GM18505 (cell line): Measurements from ENCODE around the gene CRADD.

ENCODE experiments used
- ATAC-seq: cut with Tn5 transposase; IDR thresholded peaks from one replicate; pipeline ENCODE4 v1.9.1; 2021; ENCODE audit not compliant: unreplicated experiment
- POLR2A ChIP-seq: IDR thresholded peaks from 4 replicates; pipeline ENCODE4 v1.6.1; 2011; ENCODE audit warnings: borderline replicate concordance; ENCODE audit not compliant: insufficient read depth, insufficient read length; ENCODE audit errors: extremely low read depth

CRADD gene

DNA sequence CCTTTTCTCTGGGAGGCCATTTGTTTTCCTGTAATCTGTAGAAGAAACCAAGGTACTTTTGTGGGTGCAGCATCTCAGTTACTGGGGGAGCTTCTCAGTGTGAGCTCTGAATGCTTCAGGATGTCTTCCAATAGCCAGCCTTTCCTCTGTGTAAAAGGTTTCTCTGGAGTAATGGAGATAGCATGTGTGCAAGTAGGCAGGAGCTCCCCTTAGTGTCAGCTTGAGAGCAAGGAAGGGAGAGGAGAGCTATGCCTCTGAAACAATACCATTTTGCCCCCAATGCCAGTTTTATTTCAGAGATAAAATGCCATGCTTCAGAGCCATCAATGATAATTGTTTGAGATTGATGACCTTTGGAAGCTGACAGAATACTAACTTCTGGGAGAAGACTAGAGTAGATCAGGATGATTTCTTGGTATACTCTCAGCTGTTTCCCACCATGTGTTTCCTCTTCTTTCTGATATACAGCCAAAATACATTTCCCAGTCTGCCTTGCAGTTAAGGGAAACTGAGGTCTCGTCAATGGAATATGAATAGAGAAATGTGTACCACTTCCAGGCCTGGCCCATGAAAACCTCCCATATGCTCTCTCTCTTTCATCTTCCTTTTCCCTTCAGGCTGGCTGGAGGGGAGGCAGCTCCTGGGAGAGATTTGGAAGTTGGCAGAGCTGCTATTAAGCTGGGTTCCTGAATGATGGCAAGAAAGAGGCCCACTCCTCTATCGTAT is 125.7 kb downstream of the CRADD start:
- no peak for TF ChIP-seq POLR2A
- no peak for ATAC-seq

DNA sequence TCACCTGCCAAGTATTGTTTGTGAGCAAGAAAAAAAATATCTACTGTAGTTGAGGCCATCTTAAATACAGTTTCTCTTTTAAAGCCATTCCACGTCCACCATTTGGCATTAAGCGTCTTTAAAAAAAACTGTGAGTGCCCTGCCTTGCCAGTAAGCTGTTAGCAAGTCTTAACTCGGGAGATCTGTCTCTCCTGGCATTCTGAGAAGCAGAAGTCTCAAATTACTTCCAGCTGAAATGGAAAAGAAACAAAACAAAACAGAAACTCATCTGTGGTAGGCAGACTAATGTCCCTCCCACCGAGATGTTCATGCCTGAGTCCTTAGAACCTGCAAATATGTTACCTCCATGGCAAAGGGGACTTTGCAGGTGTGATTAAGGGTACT is 126.2 kb downstream of the CRADD start:
- TF ChIP-seq POLR2A: no peak
- ATAC-seq: no peak

DNA sequence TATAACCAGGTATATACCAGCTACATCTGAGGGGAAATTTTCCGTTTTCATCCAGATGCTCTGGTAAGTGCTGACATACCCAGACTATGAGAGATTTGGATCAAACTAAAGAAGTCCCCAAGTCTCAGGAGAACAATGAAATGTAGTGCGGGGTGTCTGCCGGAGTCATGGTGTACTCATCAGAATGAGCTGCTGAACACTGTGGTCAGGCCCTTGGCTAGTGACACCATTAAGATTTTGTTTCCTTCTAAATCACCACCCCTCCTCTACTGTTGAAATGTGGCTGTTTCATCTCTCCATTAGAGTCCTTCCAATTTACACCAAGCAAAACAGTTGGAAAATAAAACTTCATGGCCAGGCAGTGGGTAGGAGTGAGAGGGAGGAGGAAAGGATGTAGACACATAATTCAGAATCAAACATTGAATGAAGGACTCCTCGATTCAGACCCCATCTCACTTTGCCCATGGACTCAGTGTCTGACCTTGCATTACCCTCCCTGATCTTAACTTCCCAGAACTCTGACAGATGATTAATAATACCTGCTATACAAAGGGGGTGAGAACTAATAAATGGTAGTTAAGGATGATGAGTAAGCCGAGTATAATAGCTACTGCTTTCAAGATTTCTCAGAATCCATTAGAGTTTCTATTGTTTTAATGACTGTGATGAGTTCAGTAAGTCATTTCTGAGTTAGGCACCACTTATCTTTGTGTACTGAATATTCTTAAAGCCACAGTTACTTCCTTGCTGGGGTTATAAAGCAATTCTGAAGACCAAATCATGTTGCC is 127.4 kb downstream of the CRADD start:
- no peak for ATAC-seq
- TF ChIP-seq POLR2A: no peak

DNA sequence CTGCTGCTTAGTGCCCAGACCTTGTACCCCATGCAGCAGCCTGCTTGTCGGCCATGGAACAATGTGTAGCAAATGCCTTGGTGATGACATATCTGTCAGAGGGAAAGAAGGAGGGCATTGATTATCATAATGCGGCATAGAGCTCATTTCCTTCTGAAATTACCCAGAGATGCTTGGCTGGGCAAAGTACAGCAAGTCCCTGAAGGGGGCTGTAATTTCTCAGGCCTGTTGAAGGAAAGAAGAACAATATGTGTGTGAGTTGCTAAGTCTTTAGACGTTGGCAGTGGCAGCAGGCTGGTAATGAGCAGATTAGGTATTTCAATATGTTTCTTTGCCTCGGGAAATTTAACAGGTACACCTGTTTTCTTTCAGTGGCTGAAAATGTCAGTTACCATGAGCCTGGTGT is 128.6 kb downstream of the CRADD start:
- ATAC-seq: no peak
- no peak for TF ChIP-seq POLR2A

DNA sequence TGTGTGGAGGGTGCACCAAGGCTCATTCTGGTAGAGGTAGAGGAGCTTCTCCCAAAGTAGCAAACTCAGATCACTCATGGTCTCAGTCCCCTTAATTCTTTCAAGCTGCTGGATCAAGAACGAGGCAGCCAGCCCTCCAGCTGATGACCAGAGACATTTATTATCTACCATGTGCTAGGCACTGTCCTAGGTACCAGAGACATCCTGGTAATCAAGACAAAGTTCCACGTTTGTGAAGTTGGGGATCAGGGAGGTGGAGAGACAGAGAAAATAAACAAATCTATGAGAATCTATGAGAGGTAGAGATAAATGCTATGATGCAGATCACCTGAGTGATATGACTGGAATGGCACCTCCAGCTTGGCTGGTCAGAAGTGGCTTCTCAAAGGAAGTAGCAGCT is 130.2 kb downstream of the CRADD start:
- no peak for ATAC-seq
- no peak for TF ChIP-seq POLR2A

DNA sequence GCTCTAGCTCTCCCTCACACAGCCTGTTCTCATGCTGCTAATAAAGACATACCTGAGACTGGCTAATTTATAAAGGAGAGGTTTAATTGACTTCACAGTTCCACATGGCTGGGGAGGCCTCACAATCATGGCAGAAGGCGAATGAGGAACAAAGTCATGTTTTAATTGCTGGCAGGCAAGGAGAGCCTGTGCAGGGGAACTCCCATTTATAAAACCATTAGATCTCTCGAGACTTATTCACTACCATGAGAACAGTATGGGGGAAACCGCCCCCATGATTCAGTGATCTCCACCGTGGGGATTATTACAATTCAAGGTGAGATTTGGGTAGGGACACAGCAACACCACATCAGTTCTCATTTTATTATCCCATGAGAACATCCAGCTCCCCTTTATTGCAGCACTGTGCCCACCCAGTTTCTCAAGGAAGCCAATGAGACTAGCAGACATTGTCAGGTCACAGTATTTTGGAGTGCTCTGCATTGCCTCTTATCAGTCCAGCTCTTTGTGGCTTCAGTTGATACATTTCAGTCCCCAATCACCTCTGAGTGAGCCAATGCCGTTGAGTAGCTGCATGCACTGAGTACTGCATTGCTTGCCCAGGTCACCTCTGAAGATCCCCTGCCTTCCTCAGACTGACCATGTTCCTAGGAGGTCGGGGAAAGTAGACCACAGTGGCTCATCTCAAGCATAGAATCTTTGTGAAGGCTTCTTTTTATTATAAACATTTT is 131.2 kb downstream of the CRADD start:
- ATAC-seq: no peak
- no peak for TF ChIP-seq POLR2A

DNA sequence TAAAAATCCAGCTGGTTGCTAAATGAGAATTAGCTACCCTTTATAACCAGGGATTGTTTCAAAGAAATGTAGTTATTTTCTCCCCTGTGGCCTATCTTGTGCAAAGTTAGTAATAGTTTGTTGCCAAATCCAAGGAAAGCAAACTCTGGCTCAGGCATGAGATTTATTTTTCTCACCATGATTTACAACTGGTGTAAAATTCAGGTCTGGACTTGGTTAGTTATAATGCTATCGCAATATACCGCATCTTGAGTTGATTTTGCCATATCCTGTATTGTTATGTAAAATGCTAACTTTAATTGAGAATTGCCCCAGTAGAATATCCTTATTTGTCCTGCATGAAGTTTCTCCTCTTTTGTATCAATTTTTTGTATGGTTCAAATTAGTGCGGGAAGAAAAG is 135.5 kb downstream of the CRADD start:
- ATAC-seq: no peak
- TF ChIP-seq POLR2A: no peak

DNA sequence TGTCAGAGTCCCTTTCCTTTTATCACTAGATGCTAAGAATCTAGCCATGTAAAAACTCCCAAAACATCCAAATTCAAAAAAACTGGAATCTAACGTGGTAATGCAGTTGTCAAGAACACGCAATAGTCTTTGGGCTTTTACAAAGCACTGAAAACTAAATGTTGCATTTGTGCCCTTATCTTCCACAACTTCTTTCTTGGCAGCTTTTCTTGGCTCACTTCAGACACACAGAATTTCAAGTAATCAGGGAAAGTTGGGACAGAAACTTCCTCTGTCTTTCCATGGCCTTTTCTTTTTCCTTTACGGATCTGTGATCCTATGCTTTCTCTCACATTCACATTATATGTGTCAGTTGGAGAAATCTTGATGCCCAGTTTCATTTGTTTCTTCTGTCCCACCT is 136.0 kb downstream of the CRADD start:
- no peak for ATAC-seq
- TF ChIP-seq POLR2A: no peak

DNA sequence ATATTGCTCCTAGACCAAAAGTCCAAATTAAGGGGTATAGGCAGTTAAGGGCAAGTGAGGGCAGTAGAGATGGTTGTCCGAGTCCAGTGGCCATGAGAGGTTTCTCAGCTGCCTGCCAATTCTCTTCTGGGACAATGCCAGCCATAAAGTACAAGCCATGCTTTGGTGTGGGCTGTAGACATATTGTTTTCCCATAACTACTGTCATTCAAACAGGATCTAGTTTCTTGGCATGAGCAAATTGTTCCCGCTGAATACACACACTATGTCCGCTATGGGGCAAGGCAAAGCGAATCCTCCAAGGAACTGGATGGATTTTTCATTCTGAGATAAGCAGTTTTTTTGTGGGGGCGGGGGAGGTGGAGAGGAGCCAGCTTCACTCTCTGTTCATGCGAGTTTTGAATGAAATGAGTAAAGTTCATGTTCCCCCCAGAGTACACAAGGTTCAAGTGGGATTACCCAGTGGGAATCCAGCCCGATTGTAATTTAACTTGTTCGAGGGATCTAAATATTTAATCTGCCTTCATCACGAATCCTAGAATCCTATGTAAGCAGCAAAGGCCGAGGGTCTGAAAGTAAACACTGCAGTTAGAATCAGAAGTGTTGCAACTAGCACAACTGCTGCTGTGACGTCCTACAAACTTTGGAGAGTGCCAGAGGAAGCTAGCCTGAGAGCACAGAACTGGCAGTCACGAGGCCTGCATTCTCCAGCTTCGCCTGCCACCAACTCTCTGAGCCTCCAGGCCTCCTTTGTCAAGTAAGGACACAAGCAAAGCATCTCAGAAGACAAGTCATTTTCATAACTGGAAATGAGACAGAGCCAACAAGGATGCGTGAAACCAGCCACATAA is 137.0 kb downstream of the CRADD start:
- no peak for ATAC-seq
- no peak for TF ChIP-seq POLR2A

DNA sequence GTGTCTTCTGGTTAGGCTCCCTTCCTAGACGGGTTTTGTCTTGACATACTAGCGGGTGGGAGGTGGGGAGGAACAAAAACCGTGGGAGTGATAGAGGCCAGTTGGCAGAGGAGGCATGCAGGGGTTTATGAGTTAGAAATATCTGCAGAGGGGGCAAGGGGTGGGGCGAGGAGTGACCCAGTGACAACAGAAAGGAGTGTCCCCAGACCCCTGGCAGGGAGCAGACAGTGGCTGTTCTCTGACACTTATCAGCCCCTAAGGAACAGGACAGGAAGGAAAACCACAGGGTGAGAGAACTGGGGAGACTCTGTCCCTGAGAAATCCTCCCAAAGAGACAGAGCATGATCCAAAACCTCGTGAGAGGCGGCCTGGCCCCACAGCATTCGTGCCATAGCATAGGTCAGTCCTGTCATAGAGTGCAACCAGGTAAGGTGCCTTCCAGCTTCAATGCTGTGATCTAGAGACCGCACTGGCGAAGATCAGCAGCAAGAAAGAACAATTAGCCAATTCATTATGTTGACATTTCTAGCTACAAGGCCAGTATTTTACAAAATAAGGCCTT is 141.4 kb downstream of the CRADD start:
- TF ChIP-seq POLR2A: no peak
- no peak for ATAC-seq

DNA sequence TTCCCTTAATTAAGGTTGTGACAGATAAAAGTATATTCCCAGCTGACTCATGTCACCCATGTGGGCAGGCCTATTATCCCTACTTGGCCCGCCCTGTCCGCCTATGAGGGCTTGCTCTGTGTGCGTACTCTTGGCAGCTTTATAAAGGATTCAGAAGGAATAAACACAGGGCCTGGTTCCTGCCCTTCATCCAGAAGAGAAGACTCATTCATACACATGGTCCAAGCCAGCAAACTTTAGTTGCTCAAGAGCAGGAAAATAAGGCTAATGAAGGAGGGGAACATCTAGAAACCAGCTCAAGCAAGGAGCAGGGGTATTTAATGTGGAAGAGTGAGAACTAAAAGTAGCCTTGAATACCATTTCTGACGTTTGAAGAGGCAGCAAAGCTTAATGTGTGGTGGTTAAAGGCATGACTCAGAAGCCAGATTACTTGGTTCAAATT is 141.9 kb downstream of the CRADD start:
- ATAC-seq: no peak
- no peak for TF ChIP-seq POLR2A

DNA sequence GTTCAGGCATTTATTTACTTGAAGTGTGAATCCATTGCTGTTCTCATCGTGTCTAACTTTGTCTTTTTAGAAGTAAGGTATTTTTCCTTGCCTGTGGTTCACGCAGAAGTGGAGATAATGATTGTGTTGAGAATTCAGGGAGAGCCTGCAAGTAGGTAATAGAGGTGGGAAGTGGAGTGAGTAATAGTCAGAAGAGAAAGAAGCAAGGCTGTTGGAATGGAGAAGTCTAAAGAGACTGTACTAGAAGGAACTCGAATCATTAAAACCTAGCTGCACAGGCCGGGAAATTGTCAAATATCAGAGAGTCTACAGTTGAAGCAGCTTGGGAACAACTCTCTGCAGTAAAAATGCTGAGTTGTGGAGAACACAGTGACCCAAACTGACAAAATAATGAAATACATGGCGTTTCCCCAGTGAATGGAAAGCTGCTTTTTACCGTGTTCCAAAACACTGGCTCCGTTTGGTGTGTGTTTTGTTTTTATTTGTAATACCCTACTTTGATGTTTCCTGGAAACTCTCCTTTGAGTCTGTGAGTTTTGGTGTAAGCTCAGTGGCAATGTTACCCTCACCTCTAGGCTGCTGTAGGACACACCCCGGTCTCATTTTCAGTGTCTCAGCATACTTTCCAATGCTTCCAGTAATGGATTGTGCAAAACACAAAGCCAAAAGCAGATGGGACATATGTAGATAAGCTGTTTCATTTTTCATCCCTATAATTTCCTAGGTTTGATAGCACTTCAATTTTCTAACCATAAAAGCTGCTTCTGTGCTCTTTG is 146.6 kb downstream of the CRADD start:
- TF ChIP-seq POLR2A: no peak
- ATAC-seq: no peak
